ENCODE measurements around the gene TRAF3IP1.
"Not testable (repeated sequence)": the region's sequence is repeated elsewhere in the genome, so short reads cannot be mapped to it uniquely, and the experiment has no call there.

TRAF3IP1 gene

GRCh38 chr2:238299803-238300202, 20.5 kb upstream of the TRAF3IP1 start:
- Histone ChIP-seq H3K4me3 (ENCODE audit: extremely low read depth, insufficient read depth, low read length, poor library complexity, severe bottlenecking) (no peak overlapping the region), H3K36me3 (ENCODE audit: control insufficient read depth, insufficient read depth, low read length) (no peaks in the 10 kb centered on the region), H3K27ac (ENCODE audit: low read depth, low read length, severe bottlenecking) (no peak overlapping the region), H3K9me3 (ENCODE audit: control insufficient read depth, low read length) (no peaks in the 10 kb centered on the region), H3K4me1 (ENCODE audit: control insufficient read depth, insufficient read depth, low read length, poor library complexity, severe bottlenecking) (no peaks in the 10 kb centered on the region)
- 88 to 93% methylated on average over 4 to 7 of the region's 7 CpGs for WGBS, 2 experiments (ENCODE audit: insufficient coverage in 2 of 2)

- H3K36me3 ChIP-seq (ENCODE audit: control insufficient read depth, insufficient read depth, low read length) = no peaks in the 10 kb centered on the region
- H3K4me1 ChIP-seq (ENCODE audit: control insufficient read depth, insufficient read depth, low read length, poor library complexity, severe bottlenecking) = no peaks in the 10 kb centered on the region
- WGBS, 2 experiments (ENCODE audit: insufficient coverage in 2 of 2) = 87 to 96% methylated on average over 2 to 3 of the region's 3 CpGs
- H3K4me3 ChIP-seq (ENCODE audit: extremely low read depth, insufficient read depth, low read length, poor library complexity, severe bottlenecking) = no peak overlapping the region
- no peak overlapping the region for H3K27ac ChIP-seq (ENCODE audit: low read depth, low read length, severe bottlenecking)
- no peaks in the 10 kb centered on the region for H3K9me3 ChIP-seq (ENCODE audit: control insufficient read depth, low read length)
These were observed 18.2 kb upstream of the TRAF3IP1 start for GRCh38 chr2:238302087-238302486.

DNA sequence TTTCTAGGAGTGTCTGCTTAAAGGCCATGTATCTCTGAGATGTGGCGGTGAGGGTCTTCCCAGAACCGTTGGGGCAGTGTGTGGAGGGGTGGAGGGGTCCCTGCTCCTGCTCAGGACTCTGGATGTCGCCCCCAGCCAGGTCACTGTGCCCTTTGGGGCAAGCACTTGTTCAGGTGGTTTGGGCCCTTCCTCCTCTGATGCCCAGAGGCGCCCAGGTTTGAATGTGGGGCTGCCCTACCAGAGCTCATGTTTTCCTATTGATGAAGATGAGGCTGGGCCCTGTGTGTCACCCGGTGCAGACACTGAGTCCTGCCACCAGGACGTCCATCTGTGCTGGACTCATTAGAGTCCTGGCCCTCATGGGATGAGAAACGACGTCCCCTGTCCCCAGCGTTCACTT, 17.6 kb upstream of the TRAF3IP1 start:
- Histone ChIP-seq H3K36me3 (ENCODE audit: control insufficient read depth, insufficient read depth, low read length) (no peaks in the 10 kb centered on the region), H3K9me3 (ENCODE audit: control insufficient read depth, low read length) (no peaks in the 10 kb centered on the region), H3K4me1 (ENCODE audit: control insufficient read depth, insufficient read depth, low read length, poor library complexity, severe bottlenecking) (no peaks in the 10 kb centered on the region), H3K27ac (ENCODE audit: low read depth, low read length, severe bottlenecking) (no peak overlapping the region), H3K4me3 (ENCODE audit: extremely low read depth, insufficient read depth, low read length, poor library complexity, severe bottlenecking) (no peak overlapping the region)
- WGBS, 2 experiments (ENCODE audit: insufficient coverage in 2 of 2) = 93 to 95% methylated on average over 9 of the region's 9 CpGs

DNA sequence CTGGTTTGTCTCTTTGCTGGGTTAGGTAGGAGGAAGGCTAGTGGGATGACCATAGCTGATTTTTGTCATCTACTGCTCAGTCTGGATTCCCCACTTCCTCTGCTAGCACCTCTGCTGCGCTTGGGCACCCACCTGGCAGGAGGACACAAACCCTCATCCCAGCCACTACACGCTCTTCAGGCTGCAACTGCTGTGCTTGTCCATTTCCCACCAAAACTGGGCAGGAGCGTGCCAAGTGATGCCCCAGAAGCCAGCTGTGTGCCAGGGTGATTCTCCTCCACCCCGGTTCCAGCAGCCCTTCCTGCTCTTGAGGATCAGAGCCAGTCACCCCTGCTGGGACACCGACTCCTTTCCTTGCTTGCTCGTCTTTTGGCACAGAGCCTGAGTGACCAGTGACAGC, 16.2 kb upstream of the TRAF3IP1 start:
- Histone ChIP-seq H3K36me3 (ENCODE audit: control insufficient read depth, insufficient read depth, low read length) (no peaks in the 10 kb centered on the region), H3K27ac (ENCODE audit: low read depth, low read length, severe bottlenecking) (no peak overlapping the region), H3K9me3 (ENCODE audit: control insufficient read depth, low read length) (no peaks in the 10 kb centered on the region), H3K4me1 (ENCODE audit: control insufficient read depth, insufficient read depth, low read length, poor library complexity, severe bottlenecking) (no peaks in the 10 kb centered on the region), H3K4me3 (ENCODE audit: extremely low read depth, insufficient read depth, low read length, poor library complexity, severe bottlenecking) (no peak overlapping the region)
- 88 to 95% methylated on average over 6 of the region's 6 CpGs for WGBS, 2 experiments (ENCODE audit: insufficient coverage in 2 of 2)

DNA sequence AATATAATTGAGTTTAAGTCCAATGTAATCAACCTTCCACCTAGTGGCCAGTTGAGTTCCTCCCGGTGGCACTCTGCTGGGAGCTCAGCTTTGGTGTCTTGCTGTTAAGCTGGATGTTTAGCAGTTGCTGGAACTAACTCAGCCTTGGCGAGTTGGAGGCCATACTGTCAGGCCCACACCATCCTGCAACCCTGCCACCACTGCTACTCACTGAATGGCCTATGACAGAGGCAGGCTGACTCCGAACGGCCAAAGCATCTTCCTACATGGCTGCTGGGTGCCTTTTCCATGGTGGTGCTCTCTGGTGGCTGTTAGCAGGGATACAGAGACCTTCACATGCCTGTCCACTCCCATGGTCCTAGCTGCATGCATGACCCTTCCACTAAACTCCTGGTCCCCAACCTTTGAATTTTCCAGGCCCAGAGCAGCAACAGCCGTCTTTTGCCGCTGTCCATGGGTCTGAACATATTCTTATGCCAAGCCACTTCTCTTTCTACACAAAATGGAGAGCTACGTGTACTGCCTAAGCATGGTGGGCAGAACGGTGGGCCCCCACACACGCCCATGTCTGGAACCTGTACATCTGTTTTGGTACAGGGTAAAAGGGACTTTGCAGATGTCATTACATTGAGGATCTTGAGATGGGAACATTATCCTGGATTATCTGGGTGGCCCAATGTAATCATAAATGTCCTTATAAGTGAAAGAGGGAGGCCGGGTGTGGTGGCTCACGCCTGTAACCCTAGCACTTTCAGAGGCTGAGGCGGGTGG, 15.0 kb upstream of the TRAF3IP1 start:
- H3K36me3 ChIP-seq (ENCODE audit: control insufficient read depth, insufficient read depth, low read length) = no peaks in the 10 kb centered on the region
- no peak overlapping the region for H3K27ac ChIP-seq (ENCODE audit: low read depth, low read length, severe bottlenecking)
- no peaks in the 10 kb centered on the region for H3K4me1 ChIP-seq (ENCODE audit: control insufficient read depth, insufficient read depth, low read length, poor library complexity, severe bottlenecking)
- H3K9me3 ChIP-seq (ENCODE audit: control insufficient read depth, low read length) = no peaks in the 10 kb centered on the region
- H3K4me3 ChIP-seq (ENCODE audit: extremely low read depth, insufficient read depth, low read length, poor library complexity, severe bottlenecking) = no peak overlapping the region
- 88 to 96% methylated on average over 6 to 10 of the region's 12 CpGs for WGBS, 2 experiments (ENCODE audit: insufficient coverage in 2 of 2)

- Histone ChIP-seq H3K9me3 (ENCODE audit: control insufficient read depth, low read length) (no peaks in the 10 kb centered on the region), H3K36me3 (ENCODE audit: control insufficient read depth, insufficient read depth, low read length) (no peaks in the 10 kb centered on the region), H3K27ac (ENCODE audit: low read depth, low read length, severe bottlenecking) (no peak overlapping the region), H3K4me3 (ENCODE audit: extremely low read depth, insufficient read depth, low read length, poor library complexity, severe bottlenecking) (no peak overlapping the region), H3K4me1 (ENCODE audit: control insufficient read depth, insufficient read depth, low read length, poor library complexity, severe bottlenecking) (no peaks in the 10 kb centered on the region)
- WGBS, 2 experiments (ENCODE audit: insufficient coverage in 2 of 2) = 86 to 97% methylated on average over 7 to 11 of the region's 11 CpGs
These were observed 14.2 kb upstream of the TRAF3IP1 start for GRCh38 chr2:238305965-238306671.

DNA sequence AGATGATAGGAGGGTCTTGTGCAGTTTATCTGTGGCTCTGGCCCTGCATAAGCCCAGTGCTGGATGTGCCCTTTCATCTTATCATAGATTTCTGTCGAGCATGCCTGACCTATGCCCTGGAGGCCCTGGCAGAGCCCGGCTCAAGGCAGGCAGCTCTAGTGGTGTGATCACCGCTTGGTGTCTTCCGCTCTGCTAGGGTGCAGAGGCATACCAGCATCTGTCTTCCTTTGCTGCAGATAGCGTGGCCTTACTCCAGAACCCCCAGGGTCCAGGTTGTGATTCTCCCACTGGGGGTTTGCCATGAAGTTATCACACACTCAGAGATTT, 13.7 kb upstream of the TRAF3IP1 start:
- Histone ChIP-seq H3K4me3 (ENCODE audit: extremely low read depth, insufficient read depth, low read length, poor library complexity, severe bottlenecking) (no peak overlapping the region), H3K27ac (ENCODE audit: low read depth, low read length, severe bottlenecking) (no peak overlapping the region), H3K36me3 (ENCODE audit: control insufficient read depth, insufficient read depth, low read length) (no peaks in the 10 kb centered on the region), H3K4me1 (ENCODE audit: control insufficient read depth, insufficient read depth, low read length, poor library complexity, severe bottlenecking) (no peaks in the 10 kb centered on the region), H3K9me3 (ENCODE audit: control insufficient read depth, low read length) (no peaks in the 10 kb centered on the region)
- 76 to 80% methylated on average over 4 to 5 of the region's 5 CpGs for WGBS, 2 experiments (ENCODE audit: insufficient coverage in 2 of 2)

DNA sequence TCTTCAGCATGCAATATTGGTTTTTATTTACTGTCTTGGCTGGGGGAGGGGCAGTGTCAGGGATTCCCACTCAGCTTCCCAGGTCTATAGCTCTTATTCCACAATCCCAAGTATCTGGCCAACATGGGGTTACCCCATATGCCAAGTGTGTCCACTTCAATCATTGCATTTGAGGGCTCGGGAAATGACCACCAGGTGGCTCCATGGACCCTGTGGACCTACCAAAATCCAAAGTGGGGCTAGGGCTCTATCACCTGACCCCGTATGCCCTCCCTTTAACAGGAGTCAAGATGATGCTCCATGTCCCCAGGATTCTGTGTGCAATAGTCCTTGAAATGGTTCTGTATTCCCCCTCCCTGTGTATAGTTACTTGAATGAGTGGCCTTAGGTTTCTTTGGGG, 12.1 kb upstream of the TRAF3IP1 start:
- Histone ChIP-seq H3K4me3 (ENCODE audit: extremely low read depth, insufficient read depth, low read length, poor library complexity, severe bottlenecking) (no peak overlapping the region), H3K9me3 (ENCODE audit: control insufficient read depth, low read length) (no peaks in the 10 kb centered on the region), H3K27ac (ENCODE audit: low read depth, low read length, severe bottlenecking) (no peak overlapping the region), H3K4me1 (ENCODE audit: control insufficient read depth, insufficient read depth, low read length, poor library complexity, severe bottlenecking) (no peaks in the 10 kb centered on the region), H3K36me3 (ENCODE audit: control insufficient read depth, insufficient read depth, low read length) (no peaks in the 10 kb centered on the region)
- WGBS, 2 experiments (ENCODE audit: insufficient coverage in 2 of 2) = 33 to 70% methylated on average over 1 to 2 of the region's 2 CpGs

DNA sequence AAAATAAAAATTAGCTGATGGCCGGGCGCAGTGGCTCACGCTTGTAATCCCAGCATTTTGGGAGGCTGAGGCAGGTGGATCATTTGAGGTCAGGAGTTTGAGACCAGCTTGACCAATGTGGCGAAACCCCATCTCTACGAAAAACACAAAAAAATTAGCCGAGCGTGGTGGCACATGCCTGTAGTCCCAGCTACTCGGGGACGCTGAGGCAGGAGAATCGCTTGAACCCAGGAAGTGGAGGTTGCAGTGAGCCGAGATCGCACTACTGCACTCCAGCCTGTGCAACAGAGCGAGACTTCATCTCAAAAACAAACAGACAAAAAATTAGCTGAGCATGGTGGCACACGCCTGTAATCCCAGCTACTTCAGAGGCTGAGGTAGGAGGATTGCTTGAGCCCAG, 9.6 kb upstream of the TRAF3IP1 start:
- H3K27ac ChIP-seq (ENCODE audit: low read depth, low read length, severe bottlenecking); H3K9me3 ChIP-seq (ENCODE audit: control insufficient read depth, low read length); H3K4me1 ChIP-seq (ENCODE audit: control insufficient read depth, insufficient read depth, low read length, poor library complexity, severe bottlenecking); H3K4me3 ChIP-seq (ENCODE audit: extremely low read depth, insufficient read depth, low read length, poor library complexity, severe bottlenecking); H3K36me3 ChIP-seq (ENCODE audit: control insufficient read depth, insufficient read depth, low read length): not testable (repeated sequence)
- WGBS, 2 experiments (ENCODE audit: insufficient coverage in 2 of 2) = 88 to 89% methylated on average over 12 of the region's 14 CpGs

DNA sequence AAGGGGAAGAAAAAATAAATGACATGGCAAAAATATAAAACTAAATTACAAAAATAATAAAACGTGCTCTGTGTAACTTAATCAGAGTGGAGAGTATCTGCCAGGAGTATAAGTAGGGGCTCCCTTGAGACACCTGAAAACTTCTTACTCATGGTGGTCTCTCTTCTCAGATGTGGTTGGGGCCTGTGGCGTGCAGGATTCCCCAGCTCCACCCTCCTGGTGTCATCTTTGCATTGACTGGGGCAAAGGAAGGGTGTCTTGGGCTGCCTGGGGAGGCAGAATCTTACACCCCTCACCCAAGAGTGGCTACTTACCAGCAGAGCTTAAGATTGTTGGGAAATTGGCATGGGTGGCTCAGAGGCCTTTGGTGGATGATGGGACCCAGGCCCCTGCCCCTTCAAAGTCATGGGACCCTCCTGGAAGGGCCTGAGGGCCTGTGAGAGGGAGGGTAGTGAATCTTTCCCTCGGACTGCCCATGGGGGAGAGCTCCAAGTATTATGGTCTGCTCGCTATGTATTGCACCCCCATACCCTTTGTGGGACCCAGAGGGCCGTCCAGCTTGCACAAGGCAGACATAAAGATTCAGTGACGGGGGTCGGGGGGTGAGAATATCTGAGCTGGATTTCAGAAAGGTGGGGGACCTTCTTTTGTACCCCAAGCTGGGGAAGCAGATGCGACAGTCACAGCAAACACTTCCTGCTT, 6.9 kb upstream of the TRAF3IP1 start:
- 89 to 100% methylated on average over 2 to 5 of the region's 8 CpGs for WGBS, 2 experiments (ENCODE audit: insufficient coverage in 2 of 2)
- H3K4me3 ChIP-seq (ENCODE audit: extremely low read depth, insufficient read depth, low read length, poor library complexity, severe bottlenecking) = no peak overlapping the region
- no peaks in the 10 kb centered on the region for H3K36me3 ChIP-seq (ENCODE audit: control insufficient read depth, insufficient read depth, low read length)
- no peaks in the 10 kb centered on the region for H3K4me1 ChIP-seq (ENCODE audit: control insufficient read depth, insufficient read depth, low read length, poor library complexity, severe bottlenecking)
- no peak overlapping the region for H3K27ac ChIP-seq (ENCODE audit: low read depth, low read length, severe bottlenecking)
- H3K9me3 ChIP-seq (ENCODE audit: control insufficient read depth, low read length) = no peaks in the 10 kb centered on the region

- no peak overlapping the region for H3K4me3 ChIP-seq (ENCODE audit: extremely low read depth, insufficient read depth, low read length, poor library complexity, severe bottlenecking)
- H3K27ac ChIP-seq (ENCODE audit: low read depth, low read length, severe bottlenecking) = no peak overlapping the region
- 83% methylated on average over 1 of the region's 2 CpGs; no CpG with 5 or more reads in 1 of the 2 experiments for WGBS, 2 experiments (ENCODE audit: insufficient coverage in 2 of 2)
- H3K36me3 ChIP-seq (ENCODE audit: control insufficient read depth, insufficient read depth, low read length) = no peaks in the 10 kb centered on the region
- H3K4me1 ChIP-seq (ENCODE audit: control insufficient read depth, insufficient read depth, low read length, poor library complexity, severe bottlenecking) = no peaks in the 10 kb centered on the region
- H3K9me3 ChIP-seq (ENCODE audit: control insufficient read depth, low read length) = no peaks in the 10 kb centered on the region
These were observed 6.3 kb upstream of the TRAF3IP1 start for GRCh38 chr2:238313991-238314350.

Data from mesodermal cell (in vitro differentiated cells).